ENCODE measurements around the gene CAPRIN1. TPM values are rescaled to one million over a fixed set of nuclear protein-coding genes. Genes with fewer than 3 reads are reported as not detected.

CAPRIN1 gene
- polyA plus RNA-seq, 1 donor (not counting 4 experiments of a cell fraction or from before 2014, with no cell fraction given), result 207 TPM

GRCh38 chr11:34098813-34099212 is 47.3 kb downstream of the CAPRIN1 start:
- dilution Hi-C loops (cut with MboI; ENCODE audit: extremely low pct_ligation_motif_present, low sequenced_read_pairs), result no loop called here
- no peaks in the 10 kb centered on the region for H3K9me1 ChIP-seq (ENCODE audit: control insufficient read depth, extremely low read depth, insufficient read depth, low read length)
- H3K4me1 ChIP-seq (ENCODE audit: control insufficient read depth, extremely low read depth, insufficient read depth, low read length), result no peaks in the 10 kb centered on the region
- no peak for FAIRE-seq
- no peak for TF ChIP-seq CTCF (optimal IDR thresholded peaks at IDR 0.05 in 1 of 3, IDR thresholded peaks at IDR 0.05 in 1 of 3, conservative IDR thresholded peaks at IDR 0.05 in 1 of 3; ENCODE audit: extremely low read depth in 1 of 3, insufficient read depth in 2 of 3, low read length in 3 of 3)
- no peak for TF ChIP-seq EZH2 (IDR thresholded peaks at IDR 0.05; ENCODE audit: low read length)
- no peak overlapping the region for H3K9ac ChIP-seq (ENCODE audit: control insufficient read depth, extremely low read depth, insufficient read depth, low read length)
- no peaks in the 10 kb centered on the region for H3K9me3 ChIP-seq (ENCODE audit: control insufficient read depth, low read depth, low read length)
- peaks cover 12 to 23% of the 10 kb centered on the region in 2 experiments for H3K36me3 ChIP-seq (ENCODE audit: control insufficient read depth in 2 of 2, extremely low read depth in 1 of 2, insufficient read depth in 2 of 2, low read length in 2 of 2)
- H3K27me3 ChIP-seq (ENCODE audit: control insufficient read depth, extremely low read depth, insufficient read depth, low read length), result no peaks in the 10 kb centered on the region
- H3K4me2 ChIP-seq (ENCODE audit: control insufficient read depth, extremely low read depth, insufficient read depth, low read depth, low read length), result no peak overlapping the region
- no peak for DNase-seq (ENCODE audit: low read depth, low spot score)
- H3K4me3 ChIP-seq (ENCODE audit: control insufficient read depth in 2 of 3, extremely low read depth in 1 of 3, insufficient read depth in 2 of 3, low read depth in 1 of 3, low read length in 3 of 3), result no peak overlapping the region
- no peaks in the 10 kb centered on the region for H3K79me2 ChIP-seq (ENCODE audit: control insufficient read depth, insufficient read depth, low read length)
- H2AFZ ChIP-seq (ENCODE audit: control insufficient read depth, low read length), result no peak overlapping the region
- H4K20me1 ChIP-seq (ENCODE audit: control insufficient read depth, extremely low read depth, insufficient read depth, low read length), result no peaks in the 10 kb centered on the region
- no peak overlapping the region for H3K27ac ChIP-seq (ENCODE audit: control insufficient read depth, insufficient read depth, low read length)

- no peaks in the 10 kb centered on the region for H3K9me1 ChIP-seq (ENCODE audit: control insufficient read depth, extremely low read depth, insufficient read depth, low read length)
- H3K4me1 ChIP-seq (ENCODE audit: control insufficient read depth, extremely low read depth, insufficient read depth, low read length), result peaks cover 9% of the 10 kb centered on the region
- FAIRE-seq, result no peak
- no peak for DNase-seq (ENCODE audit: low read depth, low spot score)
- peaks cover 14 to 17% of the 10 kb centered on the region in 2 experiments for H3K36me3 ChIP-seq (ENCODE audit: control insufficient read depth in 2 of 2, extremely low read depth in 1 of 2, insufficient read depth in 2 of 2, low read length in 2 of 2)
- H3K4me2 ChIP-seq (ENCODE audit: control insufficient read depth, extremely low read depth, insufficient read depth, low read depth, low read length), result peak overlapping the region; percentile 98
- H3K27me3 ChIP-seq (ENCODE audit: control insufficient read depth, extremely low read depth, insufficient read depth, low read length), result no peaks in the 10 kb centered on the region
- peak overlapping the region; percentile 69 to 81 (median 71) for H3K4me3 ChIP-seq (ENCODE audit: control insufficient read depth in 2 of 3, extremely low read depth in 1 of 3, insufficient read depth in 2 of 3, low read depth in 1 of 3, low read length in 3 of 3)
- H3K9ac ChIP-seq (ENCODE audit: control insufficient read depth, extremely low read depth, insufficient read depth, low read length), result peak overlapping the region; percentile 97
- TF ChIP-seq CTCF (optimal IDR thresholded peaks at IDR 0.05 in 1 of 3, IDR thresholded peaks at IDR 0.05 in 1 of 3, conservative IDR thresholded peaks at IDR 0.05 in 1 of 3; ENCODE audit: extremely low read depth in 1 of 3, insufficient read depth in 2 of 3, low read length in 3 of 3), result no peak
- no peak for TF ChIP-seq EZH2 (IDR thresholded peaks at IDR 0.05; ENCODE audit: low read length)
- no peaks in the 10 kb centered on the region for H3K9me3 ChIP-seq (ENCODE audit: control insufficient read depth, low read depth, low read length)
- H3K27ac ChIP-seq (ENCODE audit: control insufficient read depth, insufficient read depth, low read length), result peak overlapping the region; percentile 96
- H4K20me1 ChIP-seq (ENCODE audit: control insufficient read depth, extremely low read depth, insufficient read depth, low read length), result no peaks in the 10 kb centered on the region
- dilution Hi-C loops (cut with MboI; ENCODE audit: extremely low pct_ligation_motif_present, low sequenced_read_pairs), result no loop called here
- peak overlapping the region; percentile 92 for H2AFZ ChIP-seq (ENCODE audit: control insufficient read depth, low read length)
- peaks cover 39% of the 10 kb centered on the region for H3K79me2 ChIP-seq (ENCODE audit: control insufficient read depth, insufficient read depth, low read length)
Measured at GRCh38 chr11:34104680-34105078, 53.1 kb downstream of the CAPRIN1 start.
